HG02943 (cell line): Measurements from ENCODE around the gene CYP26B1.

Experiments
- ATAC-seq: cut with Tn5 transposase; IDR thresholded peaks from one replicate; pipeline ENCODE4 v1.9.1; 2021; ENCODE audit warnings: mild to moderate bottlenecking, low read depth, moderate library complexity; ENCODE audit not compliant: unreplicated experiment

CYP26B1 gene

DNA sequence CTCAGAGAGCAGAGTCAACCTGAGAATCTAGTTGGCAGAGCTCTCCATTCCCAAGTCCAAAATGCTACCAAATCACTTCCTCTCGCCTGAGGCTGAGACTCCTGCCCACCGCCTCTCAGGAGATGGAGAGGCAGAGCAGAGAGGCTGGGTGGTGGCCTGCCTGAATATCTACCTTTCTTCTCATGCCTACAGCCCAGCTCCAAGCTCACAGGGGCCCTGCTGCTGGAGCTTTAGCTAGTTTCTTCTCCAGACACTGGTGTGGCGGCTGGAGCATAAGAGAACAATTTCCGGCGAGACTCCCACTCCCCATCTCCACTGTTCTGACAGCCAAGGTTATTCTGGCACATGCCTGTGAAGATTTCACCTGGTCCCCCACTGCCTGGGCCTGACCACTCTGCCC, 8.1 kb upstream of the CYP26B1 start:
- no peak for ATAC-seq

GRCh38 chr2:72155151-72155550, 7.5 kb upstream of the CYP26B1 start:
- ATAC-seq, result no peak

DNA sequence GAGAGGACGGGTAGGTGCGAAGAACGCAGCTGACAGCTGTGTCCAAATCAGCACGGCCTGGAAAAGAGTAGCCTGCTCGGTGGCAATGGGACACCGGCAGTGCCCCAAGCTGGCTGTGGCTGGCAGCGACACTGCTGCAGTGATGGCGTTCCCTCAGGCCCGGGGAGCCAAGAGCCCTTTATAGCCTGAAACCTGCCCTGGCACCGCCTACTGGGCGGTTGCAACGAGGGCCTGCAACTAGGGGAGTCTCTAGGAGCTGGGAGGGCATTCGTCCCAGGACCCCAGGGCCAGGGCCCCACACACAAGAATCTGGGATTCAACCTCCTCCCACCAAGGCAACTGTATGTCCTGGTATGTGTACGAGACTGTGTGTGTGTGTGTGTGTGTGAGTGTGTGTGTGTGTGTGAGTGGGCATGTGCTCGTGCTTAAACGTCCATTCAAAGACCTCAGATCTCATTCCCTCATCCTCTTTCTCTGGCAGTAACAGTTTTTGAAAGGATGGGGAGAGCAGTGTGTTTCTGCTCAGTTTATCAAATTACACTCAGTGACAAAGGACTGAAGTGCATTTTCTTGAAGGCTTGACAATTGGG, 6.8 kb upstream of the CYP26B1 start:
- ATAC-seq, result no peak

- no peak for ATAC-seq
Observed at GRCh38 chr2:72153924-72154323, 6.3 kb upstream of the CYP26B1 start.

DNA sequence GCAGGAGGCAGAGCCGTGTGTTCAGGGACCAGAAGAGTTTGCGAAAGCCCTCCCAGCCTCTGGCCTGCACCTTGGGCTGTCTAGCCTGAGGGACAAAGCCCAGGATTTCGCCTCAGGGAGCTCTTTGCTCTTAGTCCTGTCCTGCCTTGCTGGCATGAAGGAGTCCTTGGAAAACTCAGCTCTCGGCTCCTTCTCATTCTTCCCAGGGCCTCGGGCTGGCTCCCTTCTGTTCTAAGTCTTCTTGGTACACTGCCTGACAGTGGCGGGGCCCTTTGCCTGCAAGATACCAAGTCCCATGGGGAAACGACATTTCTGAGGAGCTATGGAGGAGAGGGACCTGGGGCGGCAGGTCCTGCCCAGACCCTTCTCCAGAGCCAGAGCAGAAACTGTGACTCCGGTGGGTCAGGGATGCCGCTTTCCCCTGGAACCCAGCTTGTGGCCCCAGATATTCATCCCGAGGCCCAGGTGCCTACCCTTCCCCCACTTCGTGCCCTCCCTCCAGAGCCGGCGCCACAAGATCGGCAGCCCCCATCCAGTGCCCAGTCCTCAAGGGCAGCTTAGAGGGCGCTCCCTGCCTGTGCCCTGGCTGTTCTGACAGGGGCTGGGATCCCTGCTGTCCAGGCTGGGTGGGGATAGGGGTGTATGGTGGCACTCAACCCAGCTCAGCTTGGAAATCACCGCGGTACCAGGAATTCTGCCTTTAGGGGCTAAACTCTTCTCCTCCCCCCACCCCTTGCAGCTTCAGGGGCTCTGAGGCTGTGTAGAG, 5.5 kb upstream of the CYP26B1 start:
- ATAC-seq, result no peak

- ATAC-seq, result no peak
Observed at GRCh38 chr2:72150861-72151356, 3.2 kb upstream of the CYP26B1 start.

- peak; percentile 72 for ATAC-seq
Observed at GRCh38 chr2:72150157-72150860, 2.6 kb upstream of the CYP26B1 start.

DNA sequence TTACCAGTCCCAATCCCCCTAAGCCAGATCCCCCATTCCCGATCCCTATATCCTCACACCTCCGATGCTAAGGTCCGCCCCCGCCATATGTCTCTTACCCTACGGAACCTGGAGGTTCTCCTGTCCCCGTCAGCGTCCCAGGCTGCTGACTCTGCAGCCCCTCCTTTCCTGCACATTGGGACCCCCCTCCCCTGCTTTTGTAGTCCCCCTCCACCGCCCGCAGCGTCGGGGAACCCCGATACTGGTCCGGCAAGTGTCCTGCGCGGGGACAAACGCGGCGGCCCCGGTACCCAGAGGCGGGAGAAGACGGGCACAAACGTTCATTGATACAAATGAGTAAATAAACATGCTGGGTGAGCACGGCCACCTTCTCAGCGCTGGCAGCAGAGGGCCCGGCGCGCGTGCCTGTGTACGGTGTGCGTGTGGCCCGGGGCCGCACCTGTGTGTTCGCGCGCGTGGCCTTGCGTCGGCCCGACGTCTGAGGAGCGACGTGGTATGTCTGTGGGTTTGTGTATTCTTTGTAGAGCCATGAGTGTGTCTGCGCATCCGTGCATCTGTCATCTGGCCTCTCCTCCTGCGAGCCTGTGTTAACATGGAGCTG, 2.0 kb upstream of the CYP26B1 start:
- no peak for ATAC-seq

- ATAC-seq, result no peak
Observed at GRCh38 chr2:72148837-72149555, 1.3 kb upstream of the CYP26B1 start.

DNA sequence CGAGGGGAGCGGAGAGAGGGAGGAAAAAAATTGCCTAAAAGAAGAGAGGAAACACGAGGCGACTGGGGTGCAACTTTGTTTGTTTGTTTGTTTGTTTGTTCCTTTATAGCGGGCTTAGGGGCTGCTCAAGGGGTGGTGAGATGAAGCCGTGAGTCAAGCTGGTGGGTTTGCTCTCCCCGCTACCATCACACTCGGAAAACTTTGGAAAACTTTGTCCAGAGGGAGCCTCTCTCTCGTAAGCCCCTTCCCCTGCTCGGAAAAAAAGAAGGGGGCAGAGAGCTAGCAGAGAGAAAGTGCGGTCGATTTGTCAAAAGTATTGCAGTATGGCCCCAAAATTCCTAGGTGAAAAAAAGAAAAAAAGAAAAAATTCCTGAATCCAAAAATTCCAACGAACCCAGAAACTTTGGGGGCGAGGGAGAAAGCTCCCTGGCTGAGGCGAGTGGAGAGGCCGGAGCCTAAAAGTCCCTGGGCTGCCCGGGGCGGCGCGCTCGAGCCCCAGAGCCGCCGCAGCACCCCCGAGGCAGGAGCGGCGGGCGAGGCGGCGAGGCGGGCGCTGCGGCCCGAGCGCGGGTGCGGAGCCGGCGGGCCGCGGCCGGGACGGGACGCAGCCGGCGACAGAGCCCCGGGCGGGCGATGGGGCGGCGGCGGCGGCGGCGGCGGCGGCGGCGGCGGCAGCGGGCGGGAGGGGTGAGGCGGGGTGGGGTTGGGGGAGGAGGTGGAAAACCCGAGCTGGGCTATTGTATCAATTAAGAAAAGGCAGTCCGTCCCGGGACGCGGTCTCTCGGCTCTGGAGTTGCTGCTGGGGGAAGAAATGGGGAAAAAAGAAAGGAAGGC, 558 bp upstream of the CYP26B1 start:
- no peak for ATAC-seq

GRCh38 chr2:72146347-72147302, 1.0 kb downstream of the CYP26B1 start:
- no peak for ATAC-seq

DNA sequence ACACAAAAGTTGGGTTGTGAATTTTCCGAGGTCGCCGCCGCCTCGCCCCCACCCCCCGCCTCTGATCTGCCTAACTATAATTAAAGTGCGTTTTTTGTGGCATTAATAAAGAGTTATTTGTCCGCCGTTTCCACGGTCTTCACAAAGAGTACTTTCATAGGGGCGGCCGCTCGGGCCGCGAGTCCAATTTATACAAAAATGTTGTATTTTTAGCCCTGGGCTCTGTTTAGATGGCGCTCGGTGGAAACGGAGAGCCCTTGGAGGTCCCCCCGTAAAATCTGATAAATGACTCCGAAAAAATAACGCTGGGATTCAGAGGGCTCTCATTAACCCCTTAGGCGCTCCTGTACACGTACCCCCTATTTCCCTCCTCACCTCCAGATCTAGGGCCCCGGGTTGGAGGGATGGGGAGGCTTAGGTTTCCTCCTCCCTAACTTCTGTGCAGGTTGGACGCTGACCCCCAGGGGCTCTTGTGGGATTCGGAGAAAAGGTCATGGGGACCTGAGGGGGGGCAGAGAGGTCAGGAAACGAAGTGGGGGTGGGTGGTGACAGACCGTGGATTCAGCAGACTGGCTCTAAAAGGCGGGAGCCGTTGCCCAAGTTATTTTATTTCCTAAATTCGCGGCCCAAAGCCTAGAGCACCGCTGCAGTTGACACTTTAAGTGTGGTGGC, 1.9 kb downstream of the CYP26B1 start:
- ATAC-seq, result no peak

GRCh38 chr2:72145289-72145657, 2.4 kb downstream of the CYP26B1 start:
- no peak for ATAC-seq

- no peak for ATAC-seq
Observed at GRCh38 chr2:72144632-72145288, 2.9 kb downstream of the CYP26B1 start.

DNA sequence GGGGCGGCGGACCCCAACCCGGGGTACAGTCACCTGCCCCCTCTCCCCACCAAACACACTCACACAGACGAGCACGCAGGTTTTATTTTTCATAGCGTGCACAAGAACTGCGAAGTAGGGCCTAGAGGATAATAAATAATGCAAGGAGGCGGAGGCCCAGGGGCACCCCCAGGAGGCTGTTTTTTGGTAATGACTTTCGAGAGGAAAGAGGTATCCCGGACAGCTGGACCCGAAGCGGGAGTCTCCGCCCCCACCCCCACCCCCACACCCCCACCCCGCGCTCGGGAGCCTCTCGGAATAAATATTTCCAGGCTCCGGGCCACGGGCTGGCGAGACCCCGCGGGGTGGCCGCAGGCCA, 3.4 kb downstream of the CYP26B1 start:
- ATAC-seq, result no peak

- ATAC-seq, result no peak
Observed at GRCh38 chr2:72143441-72144273, 4.0 kb downstream of the CYP26B1 start.
